HFF-Myc (cell line): ENCODE measurements around the gene NRP1.

Experiments used
- DNase-seq: peaks from one replicate; pipeline ENCODE4 v3.0.0-alpha.2; 2011; ENCODE audit warnings: low read depth; ENCODE audit errors: extremely low read depth
- H3K4me3 ChIP-seq: replicated peaks from 2 replicates; pipeline ENCODE4 v1.5.1; 2011; ENCODE audit warnings: low read depth, mild to moderate bottlenecking, control low read depth, low read length
- CTCF ChIP-seq: IDR thresholded peaks from 2 replicates; pipeline ENCODE4 v1.5.1; 2012; ENCODE audit warnings: mild to moderate bottlenecking, low read depth, low read length, control low read depth; ENCODE audit errors: missing control alignments

NRP1 gene

GRCh38 chr10:33279811-33280602 lies 54.5 kb downstream of the NRP1 start:
- TF ChIP-seq CTCF: no peak
- H3K4me3 ChIP-seq: no peak overlapping the region
- no peak for DNase-seq

GRCh38 chr10:33279276-33279675 lies 55.2 kb downstream of the NRP1 start:
- no peak overlapping the region for H3K4me3 ChIP-seq
- DNase-seq: no peak
- TF ChIP-seq CTCF: no peak

GRCh38 chr10:33278198-33278597 lies 56.3 kb downstream of the NRP1 start:
- no peak for TF ChIP-seq CTCF
- no peak overlapping the region for H3K4me3 ChIP-seq
- no peak for DNase-seq

- no peak for DNase-seq
- H3K4me3 ChIP-seq: no peak overlapping the region
- TF ChIP-seq CTCF: no peak
Observed at GRCh38 chr10:33277135-33277536, 57.3 kb downstream of the NRP1 start.

GRCh38 chr10:33276282-33276923 lies 58.1 kb downstream of the NRP1 start:
- no peak for DNase-seq
- no peak for TF ChIP-seq CTCF
- H3K4me3 ChIP-seq: no peak overlapping the region

- DNase-seq: no peak
- TF ChIP-seq CTCF: no peak
- H3K4me3 ChIP-seq: peak overlapping the region; percentile 21
Observed at GRCh38 chr10:33274096-33274785, 60.2 kb downstream of the NRP1 start.
